ENCODE data around the gene IL1RAPL1. TPM values are rescaled to one million over a fixed set of nuclear protein-coding genes. Genes with fewer than 3 reads are reported as not detected.

The IL1RAPL1 gene
- total and polyA plus RNA-seq, 2 experiments from 2014 or later: 0.18 to 0.49 TPM

- no peak overlapping the region for H2AFZ ChIP-seq
- H3K4me3 ChIP-seq: no peak overlapping the region
- H3K27me3 ChIP-seq (ENCODE audit: insufficient read depth): no peaks in the 10 kb centered on the region
- no peaks in the 10 kb centered on the region for H3K79me2 ChIP-seq (replicated peaks; ENCODE audit: insufficient read depth)
- H3K27ac Mint-ChIP-seq: no peak overlapping the region
- no peak overlapping the region for H3K4me2 ChIP-seq
- ATAC-seq (no peak), DNase-seq (ENCODE audit: low spot score) (no peak)
- no peak for TF ChIP-seq ZNF462 (CRISPR knock-in tag; IDR thresholded peaks at IDR 0.05)
- TF ChIP-seq JUNB (IDR thresholded peaks at IDR 0.05; ENCODE audit: unreplicated experiment): no peak
- no peak for TF ChIP-seq CTCF (conservative IDR thresholded peaks at IDR 0.05; ENCODE audit: low read depth in 2 of 2)
- no peak for TF ChIP-seq CREB1 (CRISPR knock-in tag; IDR thresholded peaks at IDR 0.05; ENCODE audit: low read depth)
- TF ChIP-seq ZNF114 (CRISPR knock-in tag; IDR thresholded peaks at IDR 0.05): no peak
- TF ChIP-seq EZH2phosphoT487 (IDR thresholded peaks at IDR 0.05; ENCODE audit: unreplicated experiment): no peak
- TF ChIP-seq POLR2AphosphoS5 (IDR thresholded peaks at IDR 0.05; ENCODE audit: low read depth): no peak
- TF ChIP-seq, protein P1, sequence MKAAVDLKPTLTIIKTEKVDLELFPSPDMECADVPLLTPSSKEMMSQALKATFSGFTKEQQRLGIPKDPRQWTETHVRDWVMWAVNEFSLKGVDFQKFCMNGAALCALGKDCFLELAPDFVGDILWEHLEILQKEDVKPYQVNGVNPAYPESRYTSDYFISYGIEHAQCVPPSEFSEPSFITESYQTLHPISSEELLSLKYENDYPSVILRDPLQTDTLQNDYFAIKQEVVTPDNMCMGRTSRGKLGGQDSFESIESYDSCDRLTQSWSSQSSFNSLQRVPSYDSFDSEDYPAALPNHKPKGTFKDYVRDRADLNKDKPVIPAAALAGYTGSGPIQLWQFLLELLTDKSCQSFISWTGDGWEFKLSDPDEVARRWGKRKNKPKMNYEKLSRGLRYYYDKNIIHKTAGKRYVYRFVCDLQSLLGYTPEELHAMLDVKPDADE (IDR thresholded peaks at IDR 0.05): no peak
- no peak for TF ChIP-seq EZH2 (IDR thresholded peaks at IDR 0.05; ENCODE audit: low read depth, unreplicated experiment)
- no peak for TF ChIP-seq NANOG (IDR thresholded peaks at IDR 0.05; ENCODE audit: borderline replicate concordance)
- TF ChIP-seq, protein P2, sequence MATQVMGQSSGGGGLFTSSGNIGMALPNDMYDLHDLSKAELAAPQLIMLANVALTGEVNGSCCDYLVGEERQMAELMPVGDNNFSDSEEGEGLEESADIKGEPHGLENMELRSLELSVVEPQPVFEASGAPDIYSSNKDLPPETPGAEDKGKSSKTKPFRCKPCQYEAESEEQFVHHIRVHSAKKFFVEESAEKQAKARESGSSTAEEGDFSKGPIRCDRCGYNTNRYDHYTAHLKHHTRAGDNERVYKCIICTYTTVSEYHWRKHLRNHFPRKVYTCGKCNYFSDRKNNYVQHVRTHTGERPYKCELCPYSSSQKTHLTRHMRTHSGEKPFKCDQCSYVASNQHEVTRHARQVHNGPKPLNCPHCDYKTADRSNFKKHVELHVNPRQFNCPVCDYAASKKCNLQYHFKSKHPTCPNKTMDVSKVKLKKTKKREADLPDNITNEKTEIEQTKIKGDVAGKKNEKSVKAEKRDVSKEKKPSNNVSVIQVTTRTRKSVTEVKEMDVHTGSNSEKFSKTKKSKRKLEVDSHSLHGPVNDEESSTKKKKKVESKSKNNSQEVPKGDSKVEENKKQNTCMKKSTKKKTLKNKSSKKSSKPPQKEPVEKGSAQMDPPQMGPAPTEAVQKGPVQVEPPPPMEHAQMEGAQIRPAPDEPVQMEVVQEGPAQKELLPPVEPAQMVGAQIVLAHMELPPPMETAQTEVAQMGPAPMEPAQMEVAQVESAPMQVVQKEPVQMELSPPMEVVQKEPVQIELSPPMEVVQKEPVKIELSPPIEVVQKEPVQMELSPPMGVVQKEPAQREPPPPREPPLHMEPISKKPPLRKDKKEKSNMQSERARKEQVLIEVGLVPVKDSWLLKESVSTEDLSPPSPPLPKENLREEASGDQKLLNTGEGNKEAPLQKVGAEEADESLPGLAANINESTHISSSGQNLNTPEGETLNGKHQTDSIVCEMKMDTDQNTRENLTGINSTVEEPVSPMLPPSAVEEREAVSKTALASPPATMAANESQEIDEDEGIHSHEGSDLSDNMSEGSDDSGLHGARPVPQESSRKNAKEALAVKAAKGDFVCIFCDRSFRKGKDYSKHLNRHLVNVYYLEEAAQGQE (IDR thresholded peaks at IDR 0.05; ENCODE audit: unreplicated experiment): no peak
- no peak for TF ChIP-seq STAT1 (IDR thresholded peaks at IDR 0.05; ENCODE audit: unreplicated experiment)
- TF ChIP-seq ZNF331 (CRISPR knock-in tag; IDR thresholded peaks at IDR 0.05; ENCODE audit: low read depth): no peak
- no peaks in the 10 kb centered on the region for H3K36me3 ChIP-seq (ENCODE audit: insufficient read depth)
- H3K9me3 Mint-ChIP-seq: no peaks in the 10 kb centered on the region
- no peaks in the 10 kb centered on the region for H3F3A ChIP-seq (replicated peaks; ENCODE audit: low read depth)
- H3K27ac ChIP-seq (ENCODE audit: low read depth): no peak overlapping the region
- H3K27me3 Mint-ChIP-seq (ENCODE audit: insufficient read depth, low read depth, poor library complexity): no peaks in the 10 kb centered on the region
- H3K9me2 ChIP-seq (ENCODE audit: insufficient read depth): no peaks in the 10 kb centered on the region
- no peaks in the 10 kb centered on the region for H4K20me1 ChIP-seq (replicated peaks; ENCODE audit: insufficient read depth)
- no peak overlapping the region for H3K4me3 Mint-ChIP-seq
- H3K36me3 Mint-ChIP-seq (ENCODE audit: low read depth): no peaks in the 10 kb centered on the region
- H3K4me1 ChIP-seq (ENCODE audit: insufficient read depth): no peaks in the 10 kb centered on the region
- no peaks in the 10 kb centered on the region for H3K4me1 Mint-ChIP-seq
Measured at GRCh38 chrX:29138003-29138402, 550.8 kb downstream of the IL1RAPL1 start.

All from GM23338 (cell line).